HG03108 (cell line): ENCODE results near the gene HHAT.

Source experiments
- ATAC-seq: cut with Tn5 transposase; IDR thresholded peaks from one replicate; pipeline ENCODE4 v1.9.1; 2021; ENCODE audit warnings: moderate library complexity; ENCODE audit not compliant: unreplicated experiment

The HHAT gene

DNA sequence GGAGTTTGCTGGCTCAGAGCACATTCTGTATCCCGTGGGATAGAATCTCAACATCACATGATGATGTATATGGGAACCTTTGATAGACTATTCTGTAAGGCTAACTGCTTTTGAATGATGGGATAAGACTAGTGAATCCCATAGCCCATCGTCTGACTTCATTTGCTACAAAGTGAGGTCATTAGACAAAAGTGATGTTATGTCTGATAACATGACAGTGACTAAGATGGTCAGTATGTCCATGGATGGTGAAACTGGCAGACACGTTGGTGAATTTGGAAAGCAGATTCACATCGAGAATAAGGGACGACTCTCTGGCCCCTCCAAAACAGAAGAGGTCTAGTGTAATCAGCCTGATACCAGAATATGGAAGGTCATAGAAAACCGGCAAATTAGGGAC, 108.4 kb downstream of the HHAT start:
- ATAC-seq: no peak

DNA sequence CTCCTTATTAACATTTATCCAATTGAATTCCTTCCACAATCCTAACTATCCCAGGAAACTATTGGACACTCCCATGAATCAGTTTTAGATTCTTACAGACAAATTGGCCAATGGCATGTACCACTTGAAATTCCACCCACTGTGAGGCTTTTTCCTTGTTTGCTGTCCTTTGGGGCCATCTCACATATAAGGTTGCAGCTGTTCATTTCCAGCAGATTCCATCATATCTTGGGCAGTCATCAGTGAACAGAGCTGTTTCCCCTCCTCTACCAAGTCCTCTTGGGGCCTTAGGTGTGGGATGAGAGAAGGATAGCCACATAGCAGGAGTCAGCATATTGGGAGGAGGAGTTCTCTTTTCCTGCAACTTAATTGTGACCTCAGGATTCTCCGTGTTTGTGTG, 109.1 kb downstream of the HHAT start:
- no peak for ATAC-seq

DNA sequence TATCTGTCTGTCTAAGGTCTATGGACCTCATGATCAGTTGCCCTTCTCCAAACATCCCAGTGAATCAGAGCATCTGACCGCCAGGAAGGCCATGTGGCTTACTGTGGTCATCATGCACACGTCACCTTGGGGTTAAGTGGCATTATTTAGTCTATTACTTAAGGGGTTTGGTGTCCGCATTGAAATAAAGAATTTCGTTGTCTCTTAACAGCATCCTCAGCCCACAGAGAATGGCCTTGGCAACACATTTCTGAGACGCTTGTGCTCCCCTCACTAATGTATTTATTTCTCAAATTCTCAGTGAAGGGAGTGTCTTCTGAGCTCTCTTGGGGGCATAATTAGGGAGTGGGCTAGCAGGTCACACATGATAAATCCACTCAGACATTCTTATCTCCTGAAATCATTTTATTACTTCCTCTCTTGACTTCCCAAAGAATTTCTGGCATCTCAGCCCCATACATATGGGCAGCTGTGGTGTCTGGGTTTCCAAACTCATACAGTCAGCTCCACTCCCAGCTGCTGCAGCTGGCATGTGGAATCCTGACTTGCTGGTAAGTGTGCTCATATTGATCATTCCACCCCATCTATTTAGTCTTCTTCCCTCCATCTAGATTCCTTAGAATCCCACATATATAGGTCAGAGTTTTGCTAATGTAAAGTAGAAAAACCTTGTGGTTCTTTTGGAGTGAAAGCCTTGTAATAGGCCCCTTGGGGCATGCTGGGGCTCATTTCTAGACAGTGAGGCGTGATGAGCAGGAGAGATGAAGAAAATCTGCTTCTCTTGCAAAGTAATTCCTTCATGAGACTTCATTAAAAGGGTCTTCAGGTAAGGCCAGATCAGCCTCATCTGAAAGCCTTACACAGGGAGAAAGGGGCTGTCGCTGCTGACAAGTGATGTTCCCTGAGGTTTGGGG, 110.5 kb downstream of the HHAT start:
- ATAC-seq: no peak

DNA sequence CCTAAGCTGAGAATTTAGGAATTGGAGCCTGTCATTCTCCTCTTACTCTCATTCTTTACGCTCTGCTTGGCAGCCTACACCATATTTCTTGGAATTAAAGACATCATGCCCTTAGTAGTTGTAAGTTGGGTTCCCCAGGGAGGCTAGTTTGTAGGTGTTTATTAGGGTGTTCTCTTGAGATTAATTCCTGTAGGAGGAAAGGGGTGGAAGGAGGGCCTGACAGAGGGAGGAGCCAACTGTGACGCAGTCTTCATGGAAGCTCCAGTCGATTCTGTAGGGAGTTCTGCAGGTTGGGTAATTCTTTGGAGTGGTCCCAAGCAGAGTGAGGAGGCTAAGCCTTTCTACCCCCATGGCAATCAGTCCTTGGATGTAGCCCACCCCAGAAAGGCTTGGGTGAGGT, 111.4 kb downstream of the HHAT start:
- ATAC-seq: no peak

DNA sequence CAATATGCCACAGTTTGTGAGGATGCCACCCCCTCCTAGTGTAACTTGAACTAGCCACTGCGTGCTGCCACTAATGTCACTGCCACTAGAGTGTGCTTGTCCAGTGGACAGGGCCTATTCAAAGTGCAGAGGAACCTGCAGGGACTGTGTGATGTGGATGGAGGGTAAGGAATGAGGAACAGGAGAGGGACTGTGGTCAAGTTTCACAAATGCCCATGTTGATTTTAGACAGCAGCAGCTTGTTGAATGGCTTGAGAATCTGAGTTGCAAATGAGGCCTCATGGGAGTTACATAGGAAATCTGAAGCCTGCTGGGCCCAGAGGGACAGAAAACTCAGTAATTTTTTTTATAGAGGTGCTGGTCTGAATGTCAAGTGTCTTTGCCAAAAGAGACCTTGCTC, 112.3 kb downstream of the HHAT start:
- no peak for ATAC-seq

DNA sequence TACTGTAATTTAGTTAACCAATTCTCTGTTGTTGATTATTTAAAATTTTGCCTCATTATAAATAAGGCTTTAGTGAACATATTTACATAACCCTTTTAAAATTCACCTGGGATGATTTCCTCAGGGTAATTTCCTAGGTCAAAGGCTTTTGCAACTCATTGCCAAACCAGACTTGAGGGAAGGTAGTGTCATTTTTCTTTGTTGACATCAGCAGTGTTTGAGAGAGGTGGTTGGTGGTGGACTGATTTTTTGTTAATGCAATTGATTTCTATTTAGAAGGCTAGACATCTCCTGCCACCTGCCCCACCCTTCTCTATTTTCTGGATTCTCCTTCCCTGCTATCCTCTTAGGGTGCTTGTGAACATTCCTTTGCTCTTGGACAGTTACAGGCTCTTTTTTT, 116.8 kb downstream of the HHAT start:
- ATAC-seq: no peak

DNA sequence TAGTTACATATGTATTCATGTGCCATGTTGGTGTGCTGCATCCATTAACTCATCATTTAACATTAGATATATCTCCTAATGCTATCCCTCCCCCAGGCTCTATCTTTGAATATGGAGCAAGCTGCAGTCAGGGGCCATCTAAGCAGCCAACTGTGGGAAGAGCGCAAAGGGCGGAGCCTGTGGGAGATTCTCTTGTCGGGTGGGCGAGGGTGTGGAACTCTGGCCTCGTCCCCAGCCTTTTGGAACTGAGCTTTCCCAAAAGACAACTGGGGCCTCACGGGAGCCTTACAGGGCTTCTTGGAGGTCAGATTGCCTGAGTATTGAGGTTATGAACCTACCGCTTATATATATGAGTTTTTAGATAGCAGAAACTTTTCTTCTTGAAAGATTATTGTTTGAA, 117.2 kb downstream of the HHAT start:
- ATAC-seq: no peak

DNA sequence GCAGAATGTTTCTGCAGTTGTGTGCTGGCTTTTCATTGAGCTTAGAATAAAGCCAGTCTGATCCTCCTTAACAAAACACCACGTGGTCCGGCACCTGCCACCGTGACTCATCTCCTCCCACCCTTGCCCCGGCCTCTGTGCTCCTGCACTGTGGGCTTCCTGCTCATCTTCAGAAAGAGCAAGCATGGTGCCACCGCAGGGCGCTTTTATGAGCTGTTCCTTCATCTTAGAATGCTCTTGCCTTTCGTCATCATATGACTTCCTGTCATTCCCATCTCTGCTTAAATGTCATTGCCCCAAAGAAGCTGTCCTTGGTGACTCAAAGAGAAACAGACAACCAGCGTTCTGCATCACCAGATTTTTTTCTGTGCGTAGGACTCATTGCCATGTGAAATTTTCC, 117.8 kb downstream of the HHAT start:
- peak; percentile 79 for ATAC-seq

DNA sequence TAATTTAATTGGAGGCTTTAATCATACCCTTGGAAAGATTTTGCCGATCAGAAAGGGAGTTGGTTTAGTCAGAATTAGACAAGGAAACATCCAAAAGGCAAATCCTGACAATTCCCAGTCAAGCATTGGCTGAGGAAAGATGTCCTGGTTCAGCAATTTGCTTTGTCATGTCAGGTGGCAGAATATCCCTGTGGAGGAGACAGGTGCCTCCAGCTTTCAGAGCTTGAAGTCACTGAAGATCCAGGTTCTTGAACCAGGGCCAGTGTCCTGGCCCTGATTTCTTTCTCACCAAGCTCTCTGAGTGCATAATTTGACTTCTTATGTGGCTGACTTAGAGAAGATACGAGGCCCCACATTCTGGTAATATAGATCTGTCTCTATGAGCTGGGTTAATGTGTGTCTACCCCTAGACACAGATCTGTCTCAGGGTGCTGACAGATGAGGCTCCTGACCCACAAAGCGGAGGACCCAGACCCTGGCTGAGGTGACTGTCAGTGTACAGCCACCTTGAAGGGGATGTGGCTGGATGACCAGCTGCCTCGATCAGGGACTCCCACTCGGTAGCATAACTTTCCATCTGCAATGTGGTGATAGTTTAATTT, 118.9 kb downstream of the HHAT start:
- no peak for ATAC-seq

DNA sequence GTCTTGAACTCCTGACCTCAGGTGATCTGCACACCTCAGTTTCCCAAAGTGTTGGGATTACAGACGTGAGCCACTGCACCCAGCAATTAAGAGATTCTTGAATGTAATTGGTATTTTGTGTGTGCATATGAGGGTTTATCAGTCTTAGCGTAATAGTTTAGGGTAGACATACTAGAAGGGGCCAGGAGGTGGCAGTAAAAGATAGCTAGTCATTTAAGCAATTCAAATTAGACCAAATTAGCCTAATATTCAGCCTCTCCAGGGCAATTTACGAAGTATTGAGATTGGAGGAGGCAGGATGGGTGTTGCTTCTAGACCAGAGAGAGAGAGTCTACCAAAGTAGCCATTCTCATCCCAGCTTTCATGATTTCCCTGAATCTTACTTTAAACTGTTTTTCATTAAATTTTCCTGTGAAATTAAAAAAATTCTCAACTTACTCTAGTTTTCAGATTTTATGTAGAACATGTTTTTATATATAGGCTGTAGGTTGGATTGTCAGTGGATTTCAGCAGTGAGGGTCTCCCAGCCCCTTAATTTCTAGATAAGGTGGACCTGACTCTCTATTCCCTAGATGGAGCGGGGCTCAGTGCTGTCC, 119.7 kb downstream of the HHAT start:
- no peak for ATAC-seq

DNA sequence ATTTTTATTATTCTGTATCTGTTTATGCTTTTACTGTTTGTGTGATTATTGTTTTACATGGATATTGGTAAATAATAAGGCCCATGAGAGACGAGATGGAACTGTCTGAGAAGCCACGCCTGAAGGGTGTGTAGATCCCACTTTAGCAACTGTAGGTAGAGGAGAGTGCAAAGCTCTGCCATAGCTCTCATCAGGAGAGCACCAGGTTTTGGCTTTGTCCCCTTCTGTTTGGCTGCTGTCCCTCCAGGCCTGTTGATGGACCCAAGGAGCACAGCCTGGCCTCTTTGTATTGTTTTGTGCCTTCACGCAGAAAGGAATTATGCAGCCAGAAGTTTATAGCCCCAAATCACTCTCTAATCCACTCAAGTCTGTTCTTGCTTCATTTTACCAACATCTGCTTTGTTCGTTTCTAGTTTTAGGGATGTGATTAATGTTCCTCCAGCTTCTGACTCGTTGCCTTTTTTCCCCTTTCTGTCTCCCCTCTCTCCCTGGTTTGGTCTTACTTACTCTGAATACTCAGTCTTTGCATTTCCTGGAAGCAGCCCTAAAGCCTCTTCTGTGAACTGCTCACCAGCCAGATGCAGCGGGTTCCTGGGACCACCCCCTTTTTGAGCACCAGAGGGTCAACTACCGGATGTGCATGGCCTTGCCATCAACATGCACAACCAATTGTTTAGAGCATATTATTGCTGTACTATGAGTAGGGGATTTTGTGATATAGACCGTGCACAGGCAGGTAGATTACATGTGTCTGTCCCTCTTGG, 127.3 kb downstream of the HHAT start:
- no peak for ATAC-seq

DNA sequence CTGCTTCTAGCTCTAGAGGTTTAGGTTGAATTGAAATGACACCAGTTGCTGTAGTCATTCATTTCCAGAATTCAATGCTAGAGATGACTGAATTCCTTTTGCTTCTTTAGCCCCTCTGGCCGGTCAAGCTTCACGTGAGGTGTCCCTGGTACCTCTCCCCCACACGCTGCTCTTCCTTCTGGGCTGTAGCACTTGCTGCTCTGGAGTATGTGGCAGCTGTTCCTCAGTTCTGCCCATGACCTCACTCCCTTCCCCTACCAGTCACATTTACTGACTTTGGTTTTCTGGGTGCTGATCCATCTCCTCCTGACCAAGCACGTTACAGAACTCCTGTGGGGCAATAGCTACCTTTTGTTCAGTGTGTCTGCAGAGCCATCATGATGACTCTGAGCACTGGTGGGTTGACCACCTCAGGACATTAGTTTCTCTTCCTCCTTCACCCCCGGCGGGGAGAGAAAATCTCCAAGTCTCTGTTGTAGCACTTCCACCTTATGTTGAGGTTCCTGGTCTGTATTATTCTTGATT, 128.1 kb downstream of the HHAT start:
- ATAC-seq: no peak

DNA sequence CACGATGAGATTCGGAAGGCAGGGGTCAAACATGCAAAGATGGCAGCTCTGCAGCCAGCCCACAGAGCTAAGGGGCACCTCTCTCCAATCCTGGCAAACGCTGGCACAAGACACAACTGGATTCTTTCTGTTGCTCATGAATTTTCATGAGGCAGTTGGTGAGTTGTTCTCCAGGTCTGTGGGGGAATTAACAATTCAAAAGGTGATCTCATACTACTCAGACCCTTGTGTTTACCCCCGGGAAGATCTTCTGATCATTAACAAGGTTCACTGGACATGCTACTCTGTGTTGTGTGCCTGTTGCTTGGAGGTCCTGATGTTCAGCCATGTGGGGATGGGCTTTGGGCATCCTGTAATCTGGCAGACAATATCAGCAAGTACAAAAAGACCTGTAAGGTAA, 128.9 kb downstream of the HHAT start:
- no peak for ATAC-seq

DNA sequence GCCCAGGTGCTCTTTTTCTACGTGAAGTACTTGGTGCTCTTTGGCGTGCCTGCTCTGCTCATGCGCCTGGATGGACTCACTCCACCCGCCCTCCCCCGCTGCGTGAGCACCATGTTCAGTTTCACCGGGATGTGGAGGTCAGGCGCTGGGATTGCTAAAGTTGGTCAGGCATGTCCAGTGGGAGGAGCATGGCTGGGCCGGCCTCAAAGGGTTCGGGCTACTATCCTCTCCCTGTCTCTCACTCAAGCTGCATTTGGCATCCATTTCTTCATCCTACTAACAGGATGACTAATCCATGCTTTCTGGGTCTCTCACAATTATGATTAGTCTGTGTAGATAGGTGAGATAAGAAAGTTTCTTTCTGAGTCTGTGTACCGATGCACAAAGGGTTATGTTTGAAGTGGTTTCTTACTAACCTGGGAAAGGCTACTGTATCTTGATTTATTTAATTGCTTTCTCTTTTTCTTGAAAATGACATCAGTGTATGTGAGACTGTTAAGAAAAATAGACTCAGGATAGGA, 135.9 kb downstream of the HHAT start:
- no peak for ATAC-seq

DNA sequence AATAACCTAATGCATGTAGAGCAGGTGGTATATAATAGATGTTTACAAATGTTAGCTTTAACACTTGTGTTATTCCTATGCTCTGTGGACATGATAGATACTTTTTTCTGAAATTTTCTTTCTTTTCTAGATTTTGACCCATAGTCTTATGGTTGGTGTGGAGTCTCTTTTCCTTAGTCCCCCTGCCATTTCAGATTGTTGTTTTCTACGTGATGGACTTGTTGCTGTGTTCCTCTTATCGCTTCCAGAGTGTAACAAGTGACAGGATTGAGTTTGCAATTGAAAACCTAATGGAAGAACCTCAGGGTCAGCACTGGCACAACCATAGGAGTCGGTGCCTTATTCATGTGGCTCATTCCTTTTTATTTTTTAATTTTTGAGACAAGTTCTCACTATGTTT, 136.4 kb downstream of the HHAT start:
- no peak for ATAC-seq

DNA sequence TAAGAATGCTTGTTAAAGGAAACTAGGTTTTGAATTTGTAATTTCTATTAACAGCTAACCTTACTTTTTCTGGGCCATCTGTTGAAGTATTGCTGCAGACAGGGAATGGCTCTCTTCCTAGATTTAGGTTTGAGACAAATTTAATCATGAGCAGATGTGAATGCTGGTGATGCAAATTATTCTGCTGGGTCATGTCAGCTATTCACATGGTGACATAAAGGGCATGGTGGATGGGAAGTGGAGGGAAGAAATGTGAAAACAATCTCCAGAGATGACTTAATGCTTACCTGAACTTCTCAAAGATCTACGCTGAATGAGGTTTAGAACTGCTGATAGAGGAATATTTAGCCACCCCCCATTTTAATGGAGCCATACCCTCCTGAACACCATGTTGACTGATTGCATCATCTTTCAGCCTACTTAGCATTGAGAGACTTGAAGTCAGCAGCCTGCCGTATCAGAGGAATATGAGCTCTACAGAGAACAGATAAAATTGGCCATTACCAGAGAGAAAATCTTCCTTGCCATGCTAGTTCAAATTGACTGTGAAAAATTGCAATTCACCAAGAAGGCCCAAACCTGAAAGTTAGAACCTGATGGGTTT, 138.8 kb downstream of the HHAT start:
- ATAC-seq: no peak

DNA sequence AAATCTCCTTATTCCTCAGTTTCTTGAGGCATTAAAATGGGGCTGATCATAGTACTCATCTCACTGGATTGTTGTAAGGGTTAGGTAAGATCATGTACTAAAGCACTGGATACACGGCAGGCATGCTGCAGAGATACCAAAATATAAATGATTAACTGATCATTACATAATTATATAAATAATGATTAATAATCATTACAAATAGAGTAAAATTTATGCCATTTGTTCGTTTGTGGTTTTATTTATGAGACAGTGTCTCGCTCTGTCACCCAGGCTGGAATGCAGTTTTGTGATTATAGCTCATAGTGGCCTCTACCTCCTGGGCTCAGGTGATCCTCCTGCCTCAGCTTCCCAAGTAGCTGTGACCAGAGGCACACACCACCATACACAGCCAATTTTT, 140.7 kb downstream of the HHAT start:
- ATAC-seq: no peak

DNA sequence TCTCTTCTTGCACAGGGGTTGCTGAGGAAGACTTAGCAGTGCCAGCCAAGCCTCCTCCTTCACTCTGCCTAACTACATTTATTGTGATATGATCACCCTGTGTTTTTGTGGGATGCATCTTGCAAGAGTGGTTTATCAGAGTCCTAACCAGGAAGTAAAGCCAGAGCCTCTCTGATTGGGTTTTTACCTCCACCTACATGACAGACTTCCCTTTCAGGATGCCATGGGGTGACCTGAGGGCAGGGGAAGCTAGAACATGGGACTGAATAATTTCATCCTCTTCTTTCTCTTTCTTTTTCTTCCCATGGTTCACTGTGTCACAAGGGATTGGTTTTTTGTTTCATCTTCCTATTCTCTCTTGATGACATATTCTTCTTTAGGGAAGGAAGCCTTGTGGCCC, 146.6 kb downstream of the HHAT start:
- ATAC-seq: no peak

DNA sequence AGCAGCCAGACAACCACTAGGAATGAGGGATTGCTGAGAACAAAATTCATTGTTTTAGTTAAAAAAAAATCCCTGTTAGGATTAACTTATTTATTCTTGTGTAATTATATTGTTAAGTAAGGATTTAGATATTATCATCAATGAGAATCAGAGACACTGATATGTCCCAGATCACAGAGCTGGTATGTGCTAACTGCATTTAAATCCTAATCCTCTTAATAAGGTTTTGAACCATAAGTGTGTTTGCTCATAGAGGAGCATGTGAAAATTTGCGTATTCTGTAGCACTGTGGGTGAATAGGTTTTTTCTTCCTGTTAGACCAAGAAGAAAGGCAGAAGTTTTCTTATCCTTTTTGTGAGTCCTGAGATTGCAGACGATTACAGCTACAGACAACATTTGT, 147.1 kb downstream of the HHAT start:
- no peak for ATAC-seq

DNA sequence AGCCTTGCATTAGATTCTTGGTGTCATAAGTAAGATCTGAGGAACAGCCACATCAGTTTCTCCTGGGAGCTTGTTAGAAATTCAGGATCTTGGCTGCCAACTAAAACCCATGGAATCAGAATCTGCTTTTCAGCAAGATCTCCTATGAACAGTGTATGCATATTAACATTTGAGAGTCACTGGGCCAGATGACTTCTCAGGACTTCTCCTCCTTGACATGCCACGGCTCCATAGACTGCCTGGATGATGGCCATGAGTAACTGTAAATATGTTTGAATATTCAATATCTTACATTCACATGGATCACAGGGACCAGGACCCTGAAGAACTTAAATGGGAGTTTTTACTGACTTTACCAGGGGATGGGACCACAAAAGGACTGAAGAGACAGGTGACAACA, 148.0 kb downstream of the HHAT start:
- no peak for ATAC-seq
